H9 (cell line): ENCODE results near the gene ACTL6B. TPM values are rescaled to one million over a fixed set of nuclear protein-coding genes. Genes with fewer than 3 reads are reported as not detected.

Source experiments
- DNase-seq: peaks from one replicate; pipeline ENCODE4 v3.0.0-alpha.2; 2017
- H2AFZ ChIP-seq: one replicate; pipeline ENCODE4 v1.6.1; 2013; ENCODE audit warnings: mild to moderate bottlenecking, low read length, control low read depth, moderate library complexity
- H2AK5ac ChIP-seq: 2 replicates; pipeline ENCODE4 v1.6.1; 2013; ENCODE audit warnings: low read length, control low read depth, mixed read lengths; ENCODE audit not compliant: insufficient read length
- H2BK120ac ChIP-seq: one replicate; pipeline ENCODE4 v1.6.1; 2013; ENCODE audit warnings: low read depth, mild to moderate bottlenecking, low read length, control low read depth, inconsistent platforms; ENCODE audit not compliant: poor library complexity, severe bottlenecking
- H2BK12ac ChIP-seq: 2 replicates; pipeline ENCODE4 v1.6.1; 2013; ENCODE audit warnings: low read length, control low read depth, mixed read lengths, low read depth; ENCODE audit not compliant: insufficient read length
- H2BK15ac ChIP-seq: 2 replicates; pipeline ENCODE4 v1.6.1; 2013; ENCODE audit warnings: low read depth, low read length, control low read depth
- H2BK20ac ChIP-seq: one replicate; pipeline ENCODE4 v1.6.1; 2013; ENCODE audit warnings: low read depth, mild to moderate bottlenecking, low read length, control low read depth, inconsistent platforms; ENCODE audit not compliant: poor library complexity, severe bottlenecking
- H2BK5ac ChIP-seq: 2 replicates; pipeline ENCODE4 v1.6.1; 2013; ENCODE audit warnings: low read length, control low read depth, mixed read lengths; ENCODE audit not compliant: insufficient read length
- H3K14ac ChIP-seq: 2 replicates; pipeline ENCODE4 v1.6.1; 2013; ENCODE audit warnings: low read length, control low read depth; ENCODE audit not compliant: insufficient read depth
- H3K18ac ChIP-seq: 2 replicates; pipeline ENCODE4 v1.6.1; 2013; ENCODE audit warnings: low read depth, mild to moderate bottlenecking, mixed read lengths, low read length, control low read depth; ENCODE audit not compliant: insufficient read length
- H3K23ac ChIP-seq: 2 replicates; pipeline ENCODE4 v1.6.1; 2013; ENCODE audit warnings: low read length, control low read depth, mixed read lengths, low read depth; ENCODE audit not compliant: insufficient read length
- H3K23me2 ChIP-seq: 2 replicates; pipeline ENCODE4 v1.6.1; 2013; ENCODE audit warnings: low read depth, mild to moderate bottlenecking, mixed read lengths, low read length, control low read depth; ENCODE audit not compliant: insufficient read length, poor library complexity, severe bottlenecking
- H3K27ac ChIP-seq: 2 replicates; pipeline ENCODE4 v1.5.1; 2013; ENCODE audit warnings: low read length, control low read depth, mixed read lengths, low read depth; ENCODE audit not compliant: insufficient read length
- H3K27me3 ChIP-seq: 2 replicates; pipeline ENCODE4 v1.6.1; 2013; ENCODE audit warnings: low read length, control low read depth, inconsistent platforms; ENCODE audit not compliant: insufficient read depth
- H3K4ac ChIP-seq: 2 replicates; pipeline ENCODE4 v1.6.1; 2013; ENCODE audit warnings: low read depth, mild to moderate bottlenecking, control low read depth, inconsistent platforms, low read length, moderate library complexity
- H3K4me1 ChIP-seq: 2 replicates; pipeline ENCODE4 v1.6.1; 2013; ENCODE audit warnings: low read length, control low read depth, inconsistent platforms; ENCODE audit not compliant: insufficient read depth
- H3K4me2 ChIP-seq: 2 replicates; pipeline ENCODE4 v1.6.1; 2013; ENCODE audit warnings: low read length, control low read depth, mixed read lengths; ENCODE audit not compliant: insufficient read length, insufficient read depth
- H3K56ac ChIP-seq: 2 replicates; pipeline ENCODE4 v1.6.1; 2013; ENCODE audit warnings: low read depth, mild to moderate bottlenecking, mixed read lengths, low read length, control low read depth; ENCODE audit not compliant: insufficient read length
- H3K79me1 ChIP-seq: 2 replicates; pipeline ENCODE4 v1.6.1; 2013; ENCODE audit warnings: low read depth, mild to moderate bottlenecking, moderate library complexity, low read length, control low read depth, inconsistent platforms; ENCODE audit not compliant: insufficient read depth, poor library complexity, severe bottlenecking
- H3K79me2 ChIP-seq: 2 replicates; pipeline ENCODE4 v1.6.1; 2013; ENCODE audit warnings: low read length, control low read depth, inconsistent platforms; ENCODE audit not compliant: insufficient read depth
- H3K9ac ChIP-seq: 2 replicates; pipeline ENCODE4 v1.6.1; 2013; ENCODE audit warnings: low read length, control low read depth, mixed read lengths; ENCODE audit not compliant: insufficient read length; ENCODE audit errors: extremely low read depth
- H3K9me3 ChIP-seq: one replicate; pipeline ENCODE4 v1.6.1; 2013; ENCODE audit warnings: low read depth, low read length, inconsistent platforms; ENCODE audit not compliant: control insufficient read depth
- H3T11ph ChIP-seq: one replicate; pipeline ENCODE4 v1.6.1; 2013; ENCODE audit warnings: mild to moderate bottlenecking, low read length, control low read depth, inconsistent platforms
- H4K20me1 ChIP-seq: one replicate; pipeline ENCODE4 v1.6.1; 2013; ENCODE audit not compliant: control insufficient read depth, insufficient read length, insufficient read depth
- H4K5ac ChIP-seq: 2 replicates; pipeline ENCODE4 v1.6.1; 2013; ENCODE audit warnings: low read depth, mild to moderate bottlenecking, mixed read lengths, low read length, control low read depth; ENCODE audit not compliant: insufficient read length
- H4K8ac ChIP-seq: replicated peaks from 2 replicates; pipeline ENCODE4 v1.6.1; 2013; ENCODE audit warnings: low read length, control low read depth, mixed read lengths, low read depth; ENCODE audit not compliant: insufficient read length
- H4K91ac ChIP-seq: 2 replicates; pipeline ENCODE4 v1.6.1; 2013; ENCODE audit warnings: low read depth, mild to moderate bottlenecking, moderate library complexity, mixed read lengths, low read length, control low read depth; ENCODE audit not compliant: insufficient read length
- H3K27ac Mint-ChIP-seq, 3 experiments: 2 replicates in 2 of 3; 3 replicates in 1 of 3; pipeline ENCODE4 v1.8.0; 2020 to 2021; ENCODE audit warnings: mixed read lengths in 3 of 3, mild to moderate bottlenecking in 1 of 3, moderate library complexity in 1 of 3
- H3K27me3 Mint-ChIP-seq: 2 replicates; pipeline ENCODE4 v1.8.0; 2021; ENCODE audit warnings: low read depth, mild to moderate bottlenecking, moderate library complexity, mixed read lengths
- H3K36me3 Mint-ChIP-seq, 3 experiments: 2 replicates in 2 of 3; 3 replicates in 1 of 3; pipeline ENCODE4 v1.8.0; 2020 to 2021; ENCODE audit warnings: low read depth in 3 of 3, mixed read lengths in 3 of 3; ENCODE audit not compliant: insufficient read depth in 1 of 3
- H3K4me1 Mint-ChIP-seq, 2 experiments: 2 replicates each; pipeline ENCODE4 v1.8.0; 2020; ENCODE audit warnings: mixed read lengths in 2 of 2
- H3K4me3 Mint-ChIP-seq, 2 experiments: 2 replicates in 1 of 2; 3 replicates in 1 of 2; pipeline ENCODE4 v1.8.0; 2020 to 2021; ENCODE audit warnings: mild to moderate bottlenecking in 2 of 2, mixed read lengths in 2 of 2, moderate library complexity in 1 of 2
- H3K9me3 Mint-ChIP-seq, 2 experiments: 2 replicates in 1 of 2; 3 replicates in 1 of 2; pipeline ENCODE4 v1.8.0; 2020; ENCODE audit warnings: mild to moderate bottlenecking in 2 of 2, mixed read lengths in 2 of 2, moderate library complexity in 1 of 2
- WGBS: extraction: QIAGEN DNeasy Blood & Tissue Kit; methylation state at CpG from one replicate; pipeline ENCODE4 v1.1.7; 2013; ENCODE audit warnings: missing lambda C conversion rate, low lambda C conversion rate, mixed read lengths; ENCODE audit not compliant: insufficient read length; ENCODE audit errors: extremely low coverage; 5-methylcytosine and 5-hydroxymethylcytosine counted together
- total RNA-seq: library from RNA; stranded (reverse); gene quantifications from 2 replicates; pipeline ENCODE4 v1.2.1, GENCODE V29; 2021
- TF ChIP-seq, protein P1 (sequence below): fragments of 200-600 bp; sonication (generic); conservative IDR thresholded peaks from 3 replicates; pipeline ENCODE4 v1.8.0; 2021; ENCODE audit warnings: antibody characterized with exemption, mild to moderate bottlenecking

The ACTL6B gene
- total RNA-seq, 1 experiment from 2014 or later, result 0.50 TPM

DNA sequence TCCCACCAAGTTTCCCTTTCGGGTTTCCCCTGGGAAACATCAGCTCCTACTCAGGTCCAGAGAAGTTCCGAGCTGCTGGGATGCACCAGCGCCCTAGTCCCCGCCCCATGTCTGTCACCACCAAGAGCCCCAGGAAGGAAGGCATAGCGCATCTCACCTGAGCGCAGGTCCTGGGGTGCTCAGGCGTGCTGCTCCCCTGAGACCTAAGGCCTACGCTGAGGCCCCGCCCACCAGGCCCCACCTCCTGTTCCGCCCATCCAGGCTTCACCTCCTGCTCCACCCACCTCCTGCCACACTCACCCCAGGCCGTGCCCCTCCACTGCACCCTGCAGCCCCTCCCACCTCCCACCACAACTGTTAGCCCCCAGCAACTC lies 13.7 kb downstream of the ACTL6B start:
- Histone ChIP-seq H2BK15ac (no peak overlapping the region), H3K79me2 (no peaks in the 10 kb centered on the region), H2BK5ac (no peak overlapping the region), H3K56ac (no peak overlapping the region), H3K27ac (no peak overlapping the region), H2AK5ac (no peak overlapping the region), H2BK12ac (no peak overlapping the region), H2AFZ (no peak overlapping the region), H3K23ac (no peak overlapping the region), H2BK20ac (no peak overlapping the region), H3K14ac (no peak overlapping the region), H3K4me1 (no peaks in the 10 kb centered on the region), H3K9ac (no peak overlapping the region), H4K5ac (no peak overlapping the region), H3K4me2 (no peak overlapping the region), H3K27me3 (no peaks in the 10 kb centered on the region), H2BK120ac (no peak overlapping the region), H3K18ac (no peak overlapping the region), H3K23me2 (no peaks in the 10 kb centered on the region), H4K8ac (no peak overlapping the region), H3T11ph (no peak overlapping the region), H4K91ac (no peak overlapping the region), H3K9me3 (no peaks in the 10 kb centered on the region), H3K79me1 (no peaks in the 10 kb centered on the region), H4K20me1 (no peaks in the 10 kb centered on the region), H3K4ac (no peak overlapping the region)
- WGBS, result no CpG with 5 or more reads among the region's 11 CpGs
- peaks cover 14% of the 10 kb centered on the region for H3K27me3 Mint-ChIP-seq
- H3K4me3 Mint-ChIP-seq, result no peak overlapping the region
- DNase-seq, result peak; percentile 70
- TF ChIP-seq, protein P1, sequence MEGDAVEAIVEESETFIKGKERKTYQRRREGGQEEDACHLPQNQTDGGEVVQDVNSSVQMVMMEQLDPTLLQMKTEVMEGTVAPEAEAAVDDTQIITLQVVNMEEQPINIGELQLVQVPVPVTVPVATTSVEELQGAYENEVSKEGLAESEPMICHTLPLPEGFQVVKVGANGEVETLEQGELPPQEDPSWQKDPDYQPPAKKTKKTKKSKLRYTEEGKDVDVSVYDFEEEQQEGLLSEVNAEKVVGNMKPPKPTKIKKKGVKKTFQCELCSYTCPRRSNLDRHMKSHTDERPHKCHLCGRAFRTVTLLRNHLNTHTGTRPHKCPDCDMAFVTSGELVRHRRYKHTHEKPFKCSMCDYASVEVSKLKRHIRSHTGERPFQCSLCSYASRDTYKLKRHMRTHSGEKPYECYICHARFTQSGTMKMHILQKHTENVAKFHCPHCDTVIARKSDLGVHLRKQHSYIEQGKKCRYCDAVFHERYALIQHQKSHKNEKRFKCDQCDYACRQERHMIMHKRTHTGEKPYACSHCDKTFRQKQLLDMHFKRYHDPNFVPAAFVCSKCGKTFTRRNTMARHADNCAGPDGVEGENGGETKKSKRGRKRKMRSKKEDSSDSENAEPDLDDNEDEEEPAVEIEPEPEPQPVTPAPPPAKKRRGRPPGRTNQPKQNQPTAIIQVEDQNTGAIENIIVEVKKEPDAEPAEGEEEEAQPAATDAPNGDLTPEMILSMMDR, result no peak
- peaks cover 10 to 43% of the 10 kb centered on the region in 2 experiments for H3K4me1 Mint-ChIP-seq
- H3K36me3 Mint-ChIP-seq, result no peaks in the 10 kb centered on the region
- no peaks in the 10 kb centered on the region for H3K9me3 Mint-ChIP-seq
- no peak overlapping the region for H3K27ac Mint-ChIP-seq
